ENCODE measurements around the gene RHBDL1. TPM values are rescaled to one million over a fixed set of nuclear protein-coding genes. Genes with fewer than 3 reads are reported as not detected.

RHBDL1 gene
- total RNA-seq, 1 donor from 2014 or later, result 2.3 TPM

- peaks cover 25% of the 10 kb centered on the region for H3K36me3 ChIP-seq
- H3K27ac ChIP-seq (replicated peaks), result peak overlapping the region; percentile 100
- intact Hi-C loops (cut with micrococcal nuclease), result no loop called here
- H3K4me3 ChIP-seq, result peak overlapping the region; percentile 88
- DNase-seq, result no peak
- no peaks in the 10 kb centered on the region for H3K9me3 ChIP-seq (replicated peaks)
- no peak for TF ChIP-seq CTCF (IDR thresholded peaks at IDR 0.05; ENCODE audit: borderline replicate concordance)
- H3K27me3 ChIP-seq (ENCODE audit: low read depth), result peaks cover 13% of the 10 kb centered on the region
- H3K4me1 ChIP-seq, result peaks cover 71% of the 10 kb centered on the region
Observed at GRCh38 chr16:681746-682427, 6.4 kb downstream of the RHBDL1 start.

- H3K4me3 ChIP-seq, result peak overlapping the region; percentile 88
- TF ChIP-seq CTCF (IDR thresholded peaks at IDR 0.05; ENCODE audit: borderline replicate concordance), result no peak
- H3K4me1 ChIP-seq, result peaks cover 71% of the 10 kb centered on the region
- H3K36me3 ChIP-seq, result peaks cover 33% of the 10 kb centered on the region
- peak overlapping the region; percentile 85 for H3K27ac ChIP-seq (replicated peaks)
- no peaks in the 10 kb centered on the region for H3K9me3 ChIP-seq (replicated peaks)
- no peak for DNase-seq
- intact Hi-C loops (cut with micrococcal nuclease), result no loop called here
- peaks cover 4% of the 10 kb centered on the region for H3K27me3 ChIP-seq (ENCODE audit: low read depth)
Observed at GRCh38 chr16:682493-683395, 7.3 kb downstream of the RHBDL1 start.

GRCh38 chr16:683396-684070 is 8.1 kb downstream of the RHBDL1 start:
- intact Hi-C loops (cut with micrococcal nuclease), result no loop called here
- Histone ChIP-seq H3K4me1 (peaks cover 73% of the 10 kb centered on the region), H3K36me3 (peaks cover 35% of the 10 kb centered on the region), H3K9me3 (replicated peaks) (no peaks in the 10 kb centered on the region), H3K27me3 (ENCODE audit: low read depth) (no peaks in the 10 kb centered on the region), H3K4me3 (peak overlapping the region; percentile 79), H3K27ac (replicated peaks) (peak overlapping the region; percentile 85)
- no peak for DNase-seq
- TF ChIP-seq CTCF (IDR thresholded peaks at IDR 0.05; ENCODE audit: borderline replicate concordance), result no peak

GRCh38 chr16:684071-684794 is 8.8 kb downstream of the RHBDL1 start, which contains the start of gene JMJD8:
Gene JMJD8, minus strand, starts transcription at chr16:684334. Its CDS starts 15 bp downstream, at chr16:684319.
- TF ChIP-seq CTCF (IDR thresholded peaks at IDR 0.05; ENCODE audit: borderline replicate concordance), result no peak
- intact Hi-C loops (cut with micrococcal nuclease), result no loop called here
- H3K4me3 ChIP-seq, result peak within 1 kb of the TSS; percentile 79
- H3K27me3 ChIP-seq (ENCODE audit: low read depth), result no peaks in the 10 kb centered on the region
- H3K9me3 ChIP-seq (replicated peaks), result no peaks in the 10 kb centered on the region
- peaks cover 73% of the 10 kb centered on the region for H3K4me1 ChIP-seq
- peaks cover 35% of the 10 kb centered on the region for H3K36me3 ChIP-seq
- peak within 1 kb of the TSS; percentile 85 for H3K27ac ChIP-seq (replicated peaks)
- DNase-seq, result peak; percentile 98
